GM12873 (cell line): ENCODE results near the gene FAN1.
A peak's percentile ranks its signal among the peaks of the same experiment; 100 is the strongest.

Experiments
- CTCF ChIP-seq: IDR thresholded peaks from 2 replicates; pipeline ENCODE4 v1.5.1; 2012; ENCODE audit warnings: low read depth, mild to moderate bottlenecking, moderate library complexity, low read length, control low read depth; ENCODE audit not compliant: insufficient read depth; ENCODE audit errors: missing control alignments

Gene FAN1

DNA sequence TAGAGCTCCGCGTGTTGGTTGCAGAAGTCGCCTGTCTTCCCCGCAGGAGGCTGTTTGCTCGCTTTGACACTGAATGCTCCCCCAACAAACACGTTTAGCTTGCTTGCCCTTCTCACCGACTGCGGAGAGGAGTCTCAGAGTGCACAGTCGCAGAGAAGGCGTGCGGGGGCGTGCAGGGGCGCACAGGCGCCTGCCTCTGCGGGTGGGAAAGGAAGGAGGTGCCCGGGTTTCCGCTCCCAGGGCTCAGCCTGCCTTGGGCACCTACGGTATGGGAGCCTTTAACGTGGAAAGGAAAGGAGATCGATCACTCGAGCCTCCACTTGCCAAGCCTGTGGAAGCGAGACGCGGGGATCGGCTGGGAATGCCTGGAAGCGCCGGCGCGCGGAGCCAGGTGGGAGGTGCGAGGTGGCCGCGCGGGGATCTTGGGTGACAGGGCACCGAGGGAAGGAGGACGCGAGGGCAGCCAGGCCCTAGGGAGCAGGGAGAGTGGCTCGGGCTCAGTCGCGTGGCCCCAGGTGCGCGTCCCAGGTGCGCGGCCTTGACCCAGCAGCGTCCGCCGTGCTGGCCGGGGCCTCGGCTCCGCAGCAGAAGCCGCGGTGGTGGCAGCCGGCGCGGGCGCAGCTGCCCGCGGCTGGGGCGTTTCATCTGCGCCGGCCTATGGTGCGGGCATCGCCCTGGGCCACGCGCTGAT lies at the start of gene FAN1:
Gene FAN1 (plus strand): TSS at position 419 of the 691 bp plus-strand sequence. CDS start 749 bp downstream, outside the sequence.
- TF ChIP-seq CTCF: no peak

DNA sequence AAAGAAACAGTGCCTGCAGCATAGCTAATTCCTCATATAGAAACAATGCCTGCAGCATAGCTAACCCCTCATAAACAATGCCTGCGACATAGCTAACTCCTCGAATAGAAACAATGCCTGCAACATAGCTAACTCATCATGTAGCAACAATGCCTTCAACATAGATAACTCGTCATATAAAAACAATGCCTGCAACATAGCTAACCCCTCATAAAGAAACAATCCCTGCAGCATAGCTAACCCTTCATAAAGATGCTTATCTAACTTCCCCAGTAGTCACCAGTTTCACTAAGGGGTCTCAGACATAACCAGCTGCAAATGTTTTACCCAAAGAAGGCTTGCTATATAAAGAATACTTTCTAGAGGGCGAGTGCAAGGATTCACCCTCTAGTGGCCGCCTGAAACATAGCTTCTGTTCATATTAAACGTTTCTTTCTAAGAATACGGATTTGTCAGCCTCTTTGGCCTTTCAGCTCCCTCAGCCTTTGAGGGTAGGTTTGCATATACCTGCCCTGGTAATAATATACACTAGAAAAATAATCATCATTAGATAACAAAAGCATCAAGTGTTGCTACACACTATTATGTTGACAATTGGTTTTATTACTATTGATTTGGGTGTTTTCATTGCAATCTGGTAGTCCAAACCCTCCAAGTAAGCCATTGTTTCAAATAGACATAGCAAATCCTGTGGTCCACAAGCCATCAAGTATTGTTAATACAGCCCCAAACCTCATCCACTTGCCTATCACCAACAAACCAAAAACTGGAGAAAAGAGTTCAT lies 44.4 kb upstream of the FAN1 start:
- peak; percentile 73 for TF ChIP-seq CTCF

DNA sequence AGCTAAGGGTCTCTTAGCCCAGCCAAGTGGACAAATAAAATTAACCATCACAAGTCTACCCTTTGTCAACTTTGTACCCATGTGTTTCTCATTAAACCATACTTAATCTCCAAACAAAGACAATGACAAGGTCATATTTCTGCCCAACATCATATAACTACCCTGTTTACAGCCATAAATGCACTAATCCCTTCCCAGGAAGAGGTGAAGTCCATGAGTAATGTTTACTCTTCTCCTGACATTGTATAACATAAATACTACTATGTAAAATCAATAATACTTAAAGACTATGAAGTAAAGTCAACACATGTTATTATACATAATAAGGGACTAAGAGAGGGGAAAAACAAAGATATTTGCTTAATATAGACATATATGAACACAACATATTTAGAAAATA lies 38.5 kb upstream of the FAN1 start:
- no peak for TF ChIP-seq CTCF

DNA sequence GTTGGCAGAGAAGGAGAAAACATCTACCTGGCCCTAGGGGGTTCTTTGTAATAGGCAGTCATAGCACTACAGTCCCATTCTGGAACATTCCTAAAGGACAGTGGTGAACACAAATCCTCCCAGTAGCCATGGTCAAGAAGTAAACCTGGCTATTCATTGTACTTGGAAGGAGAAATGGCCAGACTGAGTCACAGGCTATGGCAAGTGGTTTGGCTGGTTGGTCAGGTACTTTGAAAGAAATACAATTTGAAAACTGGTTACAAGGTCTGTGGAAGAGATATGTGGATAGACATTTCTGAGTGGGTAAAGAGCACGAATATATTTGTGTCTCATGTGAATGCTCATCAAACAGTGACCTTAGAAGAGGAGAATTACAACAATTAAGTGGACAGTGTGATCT lies 33.0 kb upstream of the FAN1 start:
- TF ChIP-seq CTCF: no peak

DNA sequence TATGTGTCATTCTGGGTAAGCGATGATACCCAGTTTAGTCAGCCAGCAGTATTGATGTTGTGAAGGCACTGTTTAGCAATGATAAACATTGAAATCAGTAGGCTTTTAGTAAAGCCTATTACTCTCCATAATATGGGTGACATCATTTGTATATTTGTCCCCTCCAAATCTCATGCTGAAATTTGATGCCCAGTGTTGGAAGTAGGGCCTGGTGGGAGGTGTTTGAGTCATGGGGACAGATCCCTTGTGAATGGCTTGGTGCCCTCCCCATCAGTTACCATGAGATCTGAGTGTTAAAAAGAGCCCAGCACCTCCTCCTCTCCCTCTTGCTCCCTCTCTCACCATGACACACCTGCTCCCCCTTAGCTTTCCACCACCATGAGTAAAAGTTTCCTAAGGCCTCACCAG lies 31.4 kb upstream of the FAN1 start:
- TF ChIP-seq CTCF: no peak

DNA sequence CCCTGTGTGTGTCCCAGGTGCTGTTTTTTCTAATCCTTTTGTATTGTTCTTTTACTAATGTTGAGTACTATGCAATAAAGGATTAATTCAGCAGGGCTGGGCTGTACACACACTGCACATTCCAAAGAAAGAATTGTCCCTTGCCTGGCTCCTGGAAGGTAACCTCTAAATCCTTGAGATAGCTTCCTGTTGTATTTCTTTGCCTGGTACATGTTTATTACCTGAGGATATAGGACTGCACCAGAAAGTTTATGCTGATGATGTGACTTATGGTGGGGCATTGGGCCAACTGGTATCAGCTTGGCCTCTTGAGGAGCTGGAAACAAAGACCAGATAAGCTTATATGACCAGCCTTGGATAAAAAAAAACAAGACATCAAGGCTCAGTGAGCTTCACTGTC lies 26.6 kb upstream of the FAN1 start:
- no peak for TF ChIP-seq CTCF

DNA sequence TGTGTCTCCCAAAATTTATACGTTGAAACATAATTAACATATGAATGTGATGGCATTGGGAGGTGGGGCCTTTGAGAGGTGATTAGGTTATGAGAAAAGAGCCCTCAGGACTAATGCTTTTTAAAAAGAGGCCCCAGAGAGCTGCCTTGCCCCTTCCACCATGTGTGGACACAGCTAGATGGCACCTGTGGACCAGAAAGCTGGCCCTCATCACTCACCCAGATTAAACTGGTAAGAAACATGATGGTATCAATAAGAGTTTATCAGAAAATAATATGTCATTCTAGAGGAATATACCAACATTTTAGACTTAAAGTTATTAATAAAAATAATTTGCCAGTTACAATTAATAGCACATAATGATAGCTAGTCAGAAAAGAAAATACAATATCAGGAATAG lies 25.2 kb upstream of the FAN1 start:
- TF ChIP-seq CTCF: no peak
